ENCODE data around the gene COL21A1.

The COL21A1 gene

GRCh38 chr6:56148488-56149186, 98.7 kb downstream of the COL21A1 start:
- Histone ChIP-seq H3K4me3 (ENCODE audit: low read depth in 1 of 2, low read length in 2 of 2) (no peak overlapping the region), H3K9me3 (ENCODE audit: low read length) (no peaks in the 10 kb centered on the region), H3K4me1 (ENCODE audit: insufficient read depth, low read length) (peaks cover 3% of the 10 kb centered on the region), H3K36me3 (ENCODE audit: insufficient read depth, low read length) (no peaks in the 10 kb centered on the region), H3K27me3 (ENCODE audit: control insufficient read depth in 1 of 2, insufficient read depth in 2 of 2, low read length in 2 of 2) (no peaks in the 10 kb centered on the region), H3K27ac (ENCODE audit: low read depth, low read length) (no peak overlapping the region), H3K9ac (ENCODE audit: low read length) (no peak overlapping the region)

GRCh38 chr6:56147766-56148165, 99.6 kb downstream of the COL21A1 start:
- Histone ChIP-seq H3K36me3 (ENCODE audit: insufficient read depth, low read length) (no peaks in the 10 kb centered on the region), H3K27me3 (ENCODE audit: control insufficient read depth in 1 of 2, insufficient read depth in 2 of 2, low read length in 2 of 2) (no peaks in the 10 kb centered on the region), H3K4me3 (ENCODE audit: low read depth in 1 of 2, low read length in 2 of 2) (no peak overlapping the region), H3K4me1 (ENCODE audit: insufficient read depth, low read length) (peaks cover 3% of the 10 kb centered on the region), H3K9me3 (ENCODE audit: low read length) (no peaks in the 10 kb centered on the region), H3K27ac (ENCODE audit: low read depth, low read length) (no peak overlapping the region), H3K9ac (ENCODE audit: low read length) (no peak overlapping the region)

DNA sequence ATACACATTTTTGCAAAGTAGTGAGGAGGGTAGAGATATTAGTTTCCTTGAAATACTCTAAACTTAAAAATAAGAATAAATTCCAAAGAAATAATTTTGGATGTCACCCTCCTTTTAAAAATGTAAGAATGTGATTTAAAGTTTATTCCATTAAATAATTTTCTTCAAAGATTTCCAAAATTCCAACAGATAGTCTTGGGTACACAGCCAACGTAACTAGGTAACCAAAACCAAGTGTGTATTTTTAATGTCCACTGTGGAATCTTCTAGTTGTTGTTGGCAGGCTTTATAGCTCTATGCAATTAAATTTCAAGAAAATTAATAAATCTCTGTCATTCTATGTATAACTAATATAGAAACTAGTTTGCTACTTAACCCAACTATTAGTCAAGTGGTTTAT, 101.3 kb downstream of the COL21A1 start:
- H3K9me3 ChIP-seq (ENCODE audit: low read length) = no peaks in the 10 kb centered on the region
- H3K27ac ChIP-seq (ENCODE audit: low read depth, low read length) = no peak overlapping the region
- H3K4me1 ChIP-seq (ENCODE audit: insufficient read depth, low read length) = peaks cover 3% of the 10 kb centered on the region
- H3K27me3 ChIP-seq (ENCODE audit: control insufficient read depth in 1 of 2, insufficient read depth in 2 of 2, low read length in 2 of 2) = no peaks in the 10 kb centered on the region
- no peak overlapping the region for H3K4me3 ChIP-seq (ENCODE audit: low read depth in 1 of 2, low read length in 2 of 2)
- no peak overlapping the region for H3K9ac ChIP-seq (ENCODE audit: low read length)
- H3K36me3 ChIP-seq (ENCODE audit: insufficient read depth, low read length) = no peaks in the 10 kb centered on the region

DNA sequence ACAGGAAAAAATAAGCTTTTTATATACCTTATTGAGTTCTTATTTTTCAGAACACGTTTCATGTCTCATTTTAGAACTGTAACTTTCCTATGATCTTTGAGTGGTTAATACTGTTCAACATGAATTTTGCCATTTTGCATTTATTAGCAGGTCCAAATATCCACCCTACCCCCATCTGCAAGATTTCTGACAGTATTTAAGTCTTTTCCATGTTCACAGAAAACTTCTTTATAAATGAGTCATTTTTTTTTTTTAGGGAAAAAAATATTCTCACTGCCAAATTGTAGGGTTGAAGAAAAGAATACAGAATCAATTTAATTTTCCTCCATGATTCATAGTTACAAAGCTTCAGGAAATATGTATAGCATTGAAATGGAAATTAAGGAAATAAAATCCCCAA, 101.8 kb downstream of the COL21A1 start:
- no peak overlapping the region for H3K9ac ChIP-seq (ENCODE audit: low read length)
- no peaks in the 10 kb centered on the region for H3K36me3 ChIP-seq (ENCODE audit: insufficient read depth, low read length)
- peaks cover 3% of the 10 kb centered on the region for H3K4me1 ChIP-seq (ENCODE audit: insufficient read depth, low read length)
- no peaks in the 10 kb centered on the region for H3K9me3 ChIP-seq (ENCODE audit: low read length)
- H3K27me3 ChIP-seq (ENCODE audit: control insufficient read depth in 1 of 2, insufficient read depth in 2 of 2, low read length in 2 of 2) = no peaks in the 10 kb centered on the region
- H3K4me3 ChIP-seq (ENCODE audit: low read depth in 1 of 2, low read length in 2 of 2) = no peak overlapping the region
- no peak overlapping the region for H3K27ac ChIP-seq (ENCODE audit: low read depth, low read length)

DNA sequence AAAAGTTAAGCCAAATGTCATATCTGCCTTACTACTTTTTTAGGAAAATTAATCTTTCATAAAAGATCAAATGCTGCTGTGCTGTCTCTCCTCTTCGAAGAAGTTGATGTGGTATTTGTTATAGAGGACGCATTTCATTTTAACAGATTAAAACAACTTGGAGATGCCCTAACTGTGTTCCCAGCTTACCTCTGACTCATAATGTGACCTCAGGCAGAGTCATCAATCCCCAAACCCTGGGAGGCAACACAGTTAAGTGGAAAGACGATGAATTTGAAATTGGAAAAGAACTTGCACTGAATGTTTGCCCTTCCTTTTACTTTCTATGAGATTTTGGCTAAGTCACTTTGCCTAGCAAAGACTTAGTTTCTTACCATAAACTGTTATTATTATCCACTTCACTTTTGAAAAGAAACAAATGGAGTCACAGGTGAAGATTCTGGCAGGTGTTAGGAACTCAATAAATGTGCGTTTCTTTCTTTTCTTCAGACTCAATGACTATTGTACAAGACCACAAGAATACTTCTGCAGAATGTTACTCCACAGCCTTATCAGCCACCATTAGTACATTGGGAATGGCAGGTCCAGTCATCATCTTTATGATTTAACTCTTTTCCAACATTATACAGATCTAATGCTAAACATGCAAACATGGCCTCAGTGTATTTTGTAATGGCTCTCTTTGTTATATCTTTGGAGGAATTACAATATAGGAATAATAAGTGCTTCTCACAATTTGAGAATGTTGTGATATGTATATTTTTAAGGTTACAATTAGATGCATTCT, 102.6 kb downstream of the COL21A1 start:
- Histone ChIP-seq H3K36me3 (ENCODE audit: insufficient read depth, low read length) (no peaks in the 10 kb centered on the region), H3K4me3 (ENCODE audit: low read depth in 1 of 2, low read length in 2 of 2) (no peak overlapping the region), H3K4me1 (ENCODE audit: insufficient read depth, low read length) (peaks cover 3% of the 10 kb centered on the region), H3K27me3 (ENCODE audit: control insufficient read depth in 1 of 2, insufficient read depth in 2 of 2, low read length in 2 of 2) (no peaks in the 10 kb centered on the region), H3K9me3 (ENCODE audit: low read length) (no peaks in the 10 kb centered on the region), H3K9ac (ENCODE audit: low read length) (no peak overlapping the region), H3K27ac (ENCODE audit: low read depth, low read length) (no peak overlapping the region)

GRCh38 chr6:56143796-56144195, 103.6 kb downstream of the COL21A1 start:
- Histone ChIP-seq H3K9ac (ENCODE audit: low read length) (no peak overlapping the region), H3K4me1 (ENCODE audit: insufficient read depth, low read length) (peaks cover 3% of the 10 kb centered on the region), H3K9me3 (ENCODE audit: low read length) (no peaks in the 10 kb centered on the region), H3K27me3 (ENCODE audit: control insufficient read depth in 1 of 2, insufficient read depth in 2 of 2, low read length in 2 of 2) (no peaks in the 10 kb centered on the region), H3K4me3 (ENCODE audit: low read depth in 1 of 2, low read length in 2 of 2) (no peak overlapping the region), H3K27ac (ENCODE audit: low read depth, low read length) (no peak overlapping the region), H3K36me3 (ENCODE audit: insufficient read depth, low read length) (no peaks in the 10 kb centered on the region)

- H3K4me1 ChIP-seq (ENCODE audit: insufficient read depth, low read length) = no peaks in the 10 kb centered on the region
- H3K9me3 ChIP-seq (ENCODE audit: low read length) = no peaks in the 10 kb centered on the region
- no peaks in the 10 kb centered on the region for H3K36me3 ChIP-seq (ENCODE audit: insufficient read depth, low read length)
- no peak overlapping the region for H3K9ac ChIP-seq (ENCODE audit: low read length)
- no peak overlapping the region for H3K4me3 ChIP-seq (ENCODE audit: low read depth in 1 of 2, low read length in 2 of 2)
- no peaks in the 10 kb centered on the region for H3K27me3 ChIP-seq (ENCODE audit: control insufficient read depth in 1 of 2, insufficient read depth in 2 of 2, low read length in 2 of 2)
- H3K27ac ChIP-seq (ENCODE audit: low read depth, low read length) = no peak overlapping the region
These were observed 107.3 kb downstream of the COL21A1 start for GRCh38 chr6:56140090-56140489.

GRCh38 chr6:56115715-56116114, 131.7 kb downstream of the COL21A1 start:
- H3K27ac ChIP-seq (ENCODE audit: low read depth, low read length) = no peak overlapping the region
- H3K4me3 ChIP-seq (ENCODE audit: low read depth in 1 of 2, low read length in 2 of 2) = no peak overlapping the region
- H3K9me3 ChIP-seq (ENCODE audit: low read length) = no peaks in the 10 kb centered on the region
- no peaks in the 10 kb centered on the region for H3K36me3 ChIP-seq (ENCODE audit: insufficient read depth, low read length)
- no peak overlapping the region for H3K9ac ChIP-seq (ENCODE audit: low read length)
- H3K27me3 ChIP-seq (ENCODE audit: control insufficient read depth in 1 of 2, insufficient read depth in 2 of 2, low read length in 2 of 2) = no peaks in the 10 kb centered on the region
- H3K4me1 ChIP-seq (ENCODE audit: insufficient read depth, low read length) = no peaks in the 10 kb centered on the region

DNA sequence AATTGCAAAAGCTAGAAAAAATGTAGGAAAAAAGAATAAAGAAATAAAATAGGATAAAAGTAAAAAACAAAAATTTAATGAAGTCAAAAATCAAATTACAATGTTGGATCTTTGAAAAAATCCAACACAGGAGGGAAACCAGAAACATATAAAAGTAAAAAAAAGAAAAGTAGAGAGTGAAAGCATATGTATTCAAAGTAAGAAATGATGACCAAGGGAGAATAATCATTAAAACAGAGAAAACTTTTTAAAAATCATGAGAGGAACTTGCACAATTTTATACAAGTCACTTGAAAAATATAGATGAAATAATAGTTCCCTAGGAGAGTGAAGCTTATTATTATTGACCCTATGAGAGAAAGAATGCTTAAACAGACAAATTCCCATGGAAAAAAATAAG, 138.2 kb downstream of the COL21A1 start:
- no peak overlapping the region for H3K27ac ChIP-seq (ENCODE audit: low read depth, low read length)
- no peaks in the 10 kb centered on the region for H3K9me3 ChIP-seq (ENCODE audit: low read length)
- no peaks in the 10 kb centered on the region for H3K4me1 ChIP-seq (ENCODE audit: insufficient read depth, low read length)
- H3K27me3 ChIP-seq (ENCODE audit: control insufficient read depth in 1 of 2, insufficient read depth in 2 of 2, low read length in 2 of 2) = no peaks in the 10 kb centered on the region
- H3K9ac ChIP-seq (ENCODE audit: low read length) = no peak overlapping the region
- no peaks in the 10 kb centered on the region for H3K36me3 ChIP-seq (ENCODE audit: insufficient read depth, low read length)
- H3K4me3 ChIP-seq (ENCODE audit: low read depth in 1 of 2, low read length in 2 of 2) = no peak overlapping the region

- H3K27ac ChIP-seq (ENCODE audit: low read depth, low read length) = no peak overlapping the region
- H3K9ac ChIP-seq (ENCODE audit: low read length) = no peak overlapping the region
- no peaks in the 10 kb centered on the region for H3K36me3 ChIP-seq (ENCODE audit: insufficient read depth, low read length)
- no peak overlapping the region for H3K4me3 ChIP-seq (ENCODE audit: low read depth in 1 of 2, low read length in 2 of 2)
- H3K27me3 ChIP-seq (ENCODE audit: control insufficient read depth in 1 of 2, insufficient read depth in 2 of 2, low read length in 2 of 2) = no peaks in the 10 kb centered on the region
- no peaks in the 10 kb centered on the region for H3K4me1 ChIP-seq (ENCODE audit: insufficient read depth, low read length)
- no peaks in the 10 kb centered on the region for H3K9me3 ChIP-seq (ENCODE audit: low read length)
These were observed 141.1 kb downstream of the COL21A1 start for GRCh38 chr6:56106231-56106630.

- Histone ChIP-seq H3K9ac (ENCODE audit: low read length) (no peak overlapping the region), H3K27ac (ENCODE audit: low read depth, low read length) (no peak overlapping the region), H3K4me1 (ENCODE audit: insufficient read depth, low read length) (no peaks in the 10 kb centered on the region), H3K4me3 (ENCODE audit: low read depth in 1 of 2, low read length in 2 of 2) (no peak overlapping the region), H3K27me3 (ENCODE audit: control insufficient read depth in 1 of 2, insufficient read depth in 2 of 2, low read length in 2 of 2) (no peaks in the 10 kb centered on the region), H3K36me3 (ENCODE audit: insufficient read depth, low read length) (no peaks in the 10 kb centered on the region), H3K9me3 (ENCODE audit: low read length) (no peaks in the 10 kb centered on the region)
These were observed 142.8 kb downstream of the COL21A1 start for GRCh38 chr6:56104591-56104990.

GRCh38 chr6:56102216-56102615, 145.2 kb downstream of the COL21A1 start:
- Histone ChIP-seq H3K27ac (ENCODE audit: low read depth, low read length) (no peak overlapping the region), H3K4me3 (ENCODE audit: low read depth in 1 of 2, low read length in 2 of 2) (no peak overlapping the region), H3K4me1 (ENCODE audit: insufficient read depth, low read length) (no peaks in the 10 kb centered on the region), H3K9ac (ENCODE audit: low read length) (no peak overlapping the region), H3K27me3 (ENCODE audit: control insufficient read depth in 1 of 2, insufficient read depth in 2 of 2, low read length in 2 of 2) (no peaks in the 10 kb centered on the region), H3K9me3 (ENCODE audit: low read length) (no peaks in the 10 kb centered on the region), H3K36me3 (ENCODE audit: insufficient read depth, low read length) (no peaks in the 10 kb centered on the region)
